Left lung (tissue), 10 donors: Measurements from ENCODE around the gene PEX19. TPM values are rescaled to one million over a fixed set of nuclear protein-coding genes. Genes with fewer than 3 reads are reported as not detected.

Source experiments
- ATAC-seq: fragments of 200-7000 bp; cut with Tn5 transposase; one replicate; pipeline ENCODE4 v1.9.1; 2020; ENCODE audit warnings: moderate library complexity
- DNase-seq, 4 donors: peaks; one replicate each; pipeline ENCODE4 v3.0.0-alpha.2; 2013 to 2020
- H3K27ac ChIP-seq, 2 donors: fragments of 200-600 bp; sonication (generic) in 1 of 2; one replicate each; pipeline versions ENCODE4 v1.5.0 to v1.8.0; 2020 to 2021
- H3K27me3 ChIP-seq, 2 donors: fragments of 200-600 bp; sonication (generic) in 1 of 2; one replicate each; pipeline versions ENCODE4 v1.5.0 to v1.8.0; 2020 to 2021
- H3K36me3 ChIP-seq, 2 donors: fragments of 200-600 bp; sonication (generic) in 1 of 2; one replicate each; pipeline versions ENCODE4 v1.5.0 to v1.8.0; 2020 to 2021
- H3K4me1 ChIP-seq, 2 donors: fragments of 200-600 bp; one replicate each; pipeline ENCODE4 v1.8.0; 2021
- H3K4me3 ChIP-seq, 2 donors: fragments of 200-600 bp; sonication (generic) in 1 of 2; one replicate each; pipeline versions ENCODE4 v1.5.0 to v1.8.0; 2020 to 2021; ENCODE audit warnings: mild to moderate bottlenecking in 1 of 2
- H3K9me3 ChIP-seq, 2 donors: fragments of 200-600 bp; sonication (generic) in 1 of 2; one replicate each; pipeline versions ENCODE4 v1.5.0 to v1.8.0; 2020 to 2021
- CTCF ChIP-seq, 2 donors: fragments of 200-600 bp; sonication (generic) in 1 of 2; IDR thresholded peaks; one replicate each; pipeline versions ENCODE4 v1.5.0 to v1.8.0; 2021; ENCODE audit warnings: antibody characterized with exemption in 2 of 2
- intact Hi-C, 2 donors: fragments of 100-400 bp; cut with DNase I; formaldehyde crosslinking; loops; one replicate each; pipeline versions ENCODE4 v1.11.2 to v1.14.2; 2022
- polyA plus RNA-seq, 6 donors: library from polyadenylated mRNA; unstranded; fragments of 120-200 nt; gene quantifications; one replicate each; pipeline ENCODE4 v1.2.1, GENCODE V29; 2013; ENCODE audit not compliant: insufficient read length in 6 of 6
- total RNA-seq, 2 donors: library from RNA; stranded (reverse); fragmentation: NEBNext Ultra II Directional; extraction: Animal tissue kit (Norgen Biotek cat#: 25700); gene quantifications; one replicate each; pipeline ENCODE4 v1.2.1, GENCODE V29; 2021
- donor health status: DM: no; HTN: yes; CAD: no.
- donor health status: DM: no; HTN: no; CAD: no.

PEX19 gene
- total and polyA plus RNA-seq, 8 donors = 42.9 to 76.0 (median 68.6) TPM

DNA sequence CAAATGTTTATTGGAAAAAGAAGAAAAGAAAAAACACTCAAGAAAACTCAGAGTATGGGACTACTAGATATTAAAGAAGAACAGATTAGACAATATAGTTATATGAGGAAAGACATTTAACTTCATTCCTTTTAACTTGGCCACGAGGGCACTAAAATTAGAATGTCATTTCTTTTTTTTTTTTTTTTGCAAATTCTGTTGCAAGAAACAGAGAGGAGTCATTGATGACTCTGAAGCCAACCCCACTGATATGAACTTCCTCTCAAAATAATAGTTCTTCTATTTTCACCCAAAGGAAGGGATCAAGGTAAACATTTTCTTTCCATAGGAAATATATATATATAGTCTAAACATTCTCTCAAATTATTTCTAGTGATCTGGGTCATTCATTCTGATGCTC is 24.6 kb upstream of the PEX19 start:
- intact Hi-C loops = no loop called here
- Histone ChIP-seq H3K27me3 (no peaks in the 10 kb centered on the region), H3K27ac (no peak overlapping the region), H3K36me3 (peaks cover 8 to 100% of the 10 kb centered on the region in 2 donors), H3K4me3 (no peak overlapping the region), H3K9me3 (no peaks in the 10 kb centered on the region), H3K4me1 (no peaks in the 10 kb centered on the region)
- no peak for DNase-seq
- no peak for TF ChIP-seq CTCF (IDR thresholded peaks at IDR 0.05)
- ATAC-seq = no peak

DNA sequence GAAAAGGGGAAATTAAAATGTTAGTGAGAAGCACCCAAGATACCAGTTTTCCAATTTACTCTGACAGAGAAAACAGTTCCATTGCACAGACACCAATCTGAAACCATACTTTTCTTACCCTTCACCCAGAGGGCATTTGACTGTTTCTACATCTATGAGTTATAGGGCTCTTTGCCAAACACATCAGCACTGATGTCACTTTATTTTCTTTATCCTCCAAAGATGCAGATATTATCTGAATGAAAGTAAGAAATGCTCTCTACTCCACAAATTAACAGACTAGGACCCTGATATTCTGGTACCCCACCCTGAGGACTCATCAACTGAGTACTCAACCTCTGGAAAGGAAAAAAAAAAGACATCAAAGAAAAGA is 24.2 kb upstream of the PEX19 start:
- DNase-seq (no peak), ATAC-seq (no peak)
- intact Hi-C loops = no loop called here
- Histone ChIP-seq H3K36me3 (peaks cover 8 to 100% of the 10 kb centered on the region in 2 donors), H3K9me3 (no peaks in the 10 kb centered on the region), H3K27me3 (no peaks in the 10 kb centered on the region), H3K4me3 (no peak overlapping the region), H3K4me1 (no peaks in the 10 kb centered on the region), H3K27ac (no peak overlapping the region)
- no peak for TF ChIP-seq CTCF (IDR thresholded peaks at IDR 0.05)

DNA sequence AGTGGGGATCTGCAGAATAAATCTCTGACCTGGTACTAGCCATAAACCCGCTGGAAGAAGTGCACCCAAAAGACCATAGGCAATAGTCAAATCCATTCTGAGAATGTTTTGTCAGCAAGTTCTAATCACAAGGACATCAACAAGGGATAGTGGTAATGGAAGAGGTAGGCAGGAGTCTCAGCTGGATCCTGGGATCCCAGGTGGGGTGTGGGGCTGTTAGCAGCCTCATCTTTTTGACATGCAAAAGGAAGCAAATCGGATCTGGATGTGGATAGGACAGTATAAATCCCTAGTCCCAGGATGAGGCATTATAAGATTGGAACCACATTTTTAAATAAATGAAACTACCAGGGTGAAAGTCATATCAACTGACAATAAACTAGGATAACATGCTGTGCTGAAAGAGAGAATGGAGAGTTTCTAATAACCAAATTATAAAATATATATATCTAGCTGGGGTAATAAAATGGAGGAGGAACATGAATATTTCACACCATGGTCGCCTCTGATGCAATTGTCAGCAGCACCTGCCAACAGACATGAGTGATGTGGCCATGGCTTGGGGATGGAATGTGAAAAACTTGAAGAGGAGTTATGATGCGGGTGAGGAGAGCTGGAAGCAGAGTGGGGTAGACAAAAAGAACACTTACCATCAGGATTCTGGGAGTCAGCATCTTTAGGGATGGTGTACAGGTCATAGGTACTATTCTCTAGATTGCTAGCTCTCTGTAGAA is 23.7 kb upstream of the PEX19 start:
- no peak for TF ChIP-seq CTCF (IDR thresholded peaks at IDR 0.05)
- intact Hi-C loops = no loop called here
- Histone ChIP-seq H3K27ac (no peak overlapping the region), H3K9me3 (no peaks in the 10 kb centered on the region), H3K27me3 (no peaks in the 10 kb centered on the region), H3K4me3 (no peak overlapping the region), H3K36me3 (peaks cover 8 to 100% of the 10 kb centered on the region in 2 donors), H3K4me1 (no peaks in the 10 kb centered on the region)
- DNase-seq (no peak), ATAC-seq (no peak)

DNA sequence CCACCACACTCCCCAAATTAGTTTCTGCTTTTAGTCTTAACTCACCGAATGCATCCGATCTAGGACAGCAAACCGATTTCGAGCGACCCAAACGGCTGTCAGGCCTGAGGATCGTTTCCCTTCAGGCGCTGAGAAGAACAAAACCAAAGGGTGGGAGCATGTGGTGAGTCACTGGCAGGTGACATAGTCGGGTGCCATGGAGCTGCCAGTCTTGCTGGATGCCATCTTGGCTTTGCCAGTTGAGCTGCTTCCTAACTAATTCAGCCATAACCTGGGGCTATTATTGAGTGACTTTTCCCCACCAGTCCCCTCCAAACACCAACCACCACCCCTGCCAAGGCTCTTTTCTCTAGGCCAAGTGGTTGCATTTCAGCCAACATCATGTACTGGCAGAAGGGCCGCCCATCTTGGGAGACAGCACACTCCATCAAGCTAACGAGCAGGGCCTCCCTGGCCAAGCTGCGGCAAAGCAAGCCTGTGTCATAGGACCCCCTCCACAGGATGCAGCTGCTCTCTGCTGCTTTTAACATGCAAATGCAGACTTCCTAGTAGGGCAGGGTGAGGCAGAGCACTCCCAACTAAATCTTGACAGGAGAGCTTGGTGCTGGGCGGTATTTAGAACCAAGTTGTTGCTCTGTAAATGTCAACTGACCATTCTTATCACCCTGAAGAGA is 22.3 kb upstream of the PEX19 start:
- H3K4me3 ChIP-seq = no peak overlapping the region
- no peak for DNase-seq
- no peaks in the 10 kb centered on the region for H3K9me3 ChIP-seq
- H3K4me1 ChIP-seq = no peaks in the 10 kb centered on the region
- no peak overlapping the region for H3K27ac ChIP-seq
- intact Hi-C loops = no loop called here
- H3K36me3 ChIP-seq = peaks cover 8 to 100% of the 10 kb centered on the region in 2 donors
- ATAC-seq = no peak
- no peaks in the 10 kb centered on the region for H3K27me3 ChIP-seq
- TF ChIP-seq CTCF (IDR thresholded peaks at IDR 0.05) = no peak

DNA sequence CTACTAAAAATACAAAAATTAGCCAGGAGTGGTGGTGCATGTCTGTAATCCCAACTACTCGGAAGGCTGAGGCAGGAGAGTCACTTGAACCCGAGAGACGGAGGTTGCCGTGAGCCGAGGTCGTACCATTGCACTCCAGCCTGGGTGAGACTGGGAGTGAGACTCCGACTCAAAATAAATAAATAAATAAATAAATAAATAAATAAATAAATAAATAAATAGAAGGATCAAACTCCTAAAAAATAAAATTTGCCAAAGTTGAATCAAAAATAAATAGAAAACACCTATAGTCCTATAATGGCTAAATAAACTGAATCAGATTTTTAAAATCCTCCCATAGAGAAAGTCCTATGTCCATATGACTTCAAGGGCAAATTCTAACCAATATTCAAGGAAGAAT is 15.2 kb upstream of the PEX19 start:
- Histone ChIP-seq H3K4me3 (no peak overlapping the region), H3K9me3 (no peaks in the 10 kb centered on the region), H3K4me1 (no peaks in the 10 kb centered on the region), H3K27me3 (no peaks in the 10 kb centered on the region), H3K36me3 (peaks cover 0 to 100% of the 10 kb centered on the region in 2 donors), H3K27ac (no peak overlapping the region)
- TF ChIP-seq CTCF (IDR thresholded peaks at IDR 0.05) = no peak
- ATAC-seq (no peak), DNase-seq (no peak)
- intact Hi-C loops = no loop called here
